Measurements from ENCODE around the gene NIPAL3.

GRCh38 chr1:24441480-24441879 lies 25.9 kb downstream of the NIPAL3 start:
- no peak for TF ChIP-seq SPI1 (IDR thresholded peaks at IDR 0.05; ENCODE audit: low read depth, low read length)
- no peak for TF ChIP-seq TAF1 (IDR thresholded peaks at IDR 0.05; ENCODE audit: low read depth, low read length)
- no peak for TF ChIP-seq POLR2A (IDR thresholded peaks at IDR 0.05; ENCODE audit: low read depth, low read length)

All from GM12891 (cell line).